ENCODE data around the gene MRPS7. TPM values are rescaled to one million over a fixed set of nuclear protein-coding genes. Genes with fewer than 3 reads are reported as not detected.

MRPS7 gene
- total RNA-seq, 2 donors from 2014 or later: 40.8 to 45.3 TPM

- peak; percentile 46 for DNase-seq (ENCODE audit: low spot score)
- Histone ChIP-seq H3K27me3 (replicated peaks; ENCODE audit: insufficient read depth) (no peaks in the 10 kb centered on the region), H3K36me3 (peaks cover 8 to 19% of the 10 kb centered on the region in 2 donors), H3K4me3 (no peak overlapping the region), H3K27ac (peak overlapping the region; percentile 75 to 80), H3K4me1 (replicated peaks) (no peaks in the 10 kb centered on the region), H3K9me3 (no peaks in the 10 kb centered on the region)
- intact Hi-C loops (cut with DNase I): no loop called here
- WGBS: 22% methylated on average over 2 of the region's 2 CpGs
- TF ChIP-seq POLR2A (IDR thresholded peaks at IDR 0.05): no peak
- no peak for TF ChIP-seq CTCF (IDR thresholded peaks at IDR 0.05)
- TF ChIP-seq POLR2AphosphoS5 (IDR thresholded peaks at IDR 0.05): peak; percentile 52
These were observed 33.4 kb upstream of the MRPS7 start for GRCh38 chr17:75228305-75228704.

DNA sequence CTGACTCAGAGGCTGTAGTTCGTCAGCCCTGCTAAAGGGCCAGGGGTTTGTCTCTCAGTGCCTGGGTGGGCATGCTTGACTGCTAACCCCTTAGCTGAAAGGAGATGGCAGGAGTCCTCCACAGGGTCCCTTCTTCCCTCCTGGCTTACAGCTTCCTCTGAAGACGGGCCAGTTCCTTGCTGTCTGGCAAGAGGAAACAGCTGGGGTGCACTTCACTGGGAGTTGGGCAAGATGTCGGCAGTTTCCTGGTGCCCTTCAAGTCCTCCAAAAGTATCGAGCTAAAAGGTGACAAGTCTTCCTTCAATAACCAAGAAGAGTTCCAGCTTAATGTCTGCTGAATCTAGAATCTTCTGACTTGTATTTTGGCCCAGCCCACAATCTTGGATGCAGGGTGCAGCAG, 32.8 kb upstream of the MRPS7 start:
- Histone ChIP-seq H3K27ac (peak overlapping the region; percentile 75 to 80), H3K4me1 (replicated peaks) (no peaks in the 10 kb centered on the region), H3K4me3 (no peak overlapping the region), H3K9me3 (no peaks in the 10 kb centered on the region), H3K27me3 (replicated peaks; ENCODE audit: insufficient read depth) (no peaks in the 10 kb centered on the region), H3K36me3 (peaks cover 8 to 19% of the 10 kb centered on the region in 2 donors)
- no peak for DNase-seq (ENCODE audit: low spot score)
- TF ChIP-seq POLR2A (IDR thresholded peaks at IDR 0.05): no peak
- TF ChIP-seq CTCF (IDR thresholded peaks at IDR 0.05): no peak
- no peak for TF ChIP-seq POLR2AphosphoS5 (IDR thresholded peaks at IDR 0.05)
- 52% methylated on average over 4 of the region's 4 CpGs for WGBS
- intact Hi-C loops (cut with DNase I): no loop called here

DNA sequence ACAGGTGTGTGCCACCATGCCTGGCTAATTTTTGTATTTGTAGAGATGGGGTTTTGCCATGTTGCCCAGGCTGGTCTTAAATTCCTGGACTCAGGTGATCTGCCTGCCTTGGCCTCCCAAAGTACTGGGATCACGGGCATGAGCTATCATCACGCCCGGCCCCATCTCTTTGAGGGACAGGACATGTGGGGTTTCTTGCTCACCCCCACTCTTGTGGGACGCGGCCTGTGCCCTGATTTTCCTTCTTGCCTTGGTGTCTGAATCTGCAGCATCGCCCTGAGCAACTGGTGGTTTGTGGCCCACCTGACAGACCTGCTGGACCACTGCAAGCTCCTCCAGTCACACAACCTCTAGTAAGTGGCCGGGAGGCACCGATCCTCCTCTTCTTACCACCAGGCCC, 30.6 kb upstream of the MRPS7 start:
- Histone ChIP-seq H3K27me3 (replicated peaks; ENCODE audit: insufficient read depth) (no peaks in the 10 kb centered on the region), H3K36me3 (peaks cover 19% of the 10 kb centered on the region in 2 donors), H3K4me3 (no peak overlapping the region), H3K9me3 (no peaks in the 10 kb centered on the region), H3K4me1 (replicated peaks) (no peaks in the 10 kb centered on the region), H3K27ac (no peak overlapping the region)
- DNase-seq (ENCODE audit: low spot score): no peak
- TF ChIP-seq POLR2AphosphoS5 (IDR thresholded peaks at IDR 0.05) (no peak), CTCF (IDR thresholded peaks at IDR 0.05) (no peak), POLR2A (IDR thresholded peaks at IDR 0.05) (no peak)
- intact Hi-C loops (cut with DNase I): no loop called here
- 96% methylated on average over 8 of the region's 8 CpGs for WGBS

DNA sequence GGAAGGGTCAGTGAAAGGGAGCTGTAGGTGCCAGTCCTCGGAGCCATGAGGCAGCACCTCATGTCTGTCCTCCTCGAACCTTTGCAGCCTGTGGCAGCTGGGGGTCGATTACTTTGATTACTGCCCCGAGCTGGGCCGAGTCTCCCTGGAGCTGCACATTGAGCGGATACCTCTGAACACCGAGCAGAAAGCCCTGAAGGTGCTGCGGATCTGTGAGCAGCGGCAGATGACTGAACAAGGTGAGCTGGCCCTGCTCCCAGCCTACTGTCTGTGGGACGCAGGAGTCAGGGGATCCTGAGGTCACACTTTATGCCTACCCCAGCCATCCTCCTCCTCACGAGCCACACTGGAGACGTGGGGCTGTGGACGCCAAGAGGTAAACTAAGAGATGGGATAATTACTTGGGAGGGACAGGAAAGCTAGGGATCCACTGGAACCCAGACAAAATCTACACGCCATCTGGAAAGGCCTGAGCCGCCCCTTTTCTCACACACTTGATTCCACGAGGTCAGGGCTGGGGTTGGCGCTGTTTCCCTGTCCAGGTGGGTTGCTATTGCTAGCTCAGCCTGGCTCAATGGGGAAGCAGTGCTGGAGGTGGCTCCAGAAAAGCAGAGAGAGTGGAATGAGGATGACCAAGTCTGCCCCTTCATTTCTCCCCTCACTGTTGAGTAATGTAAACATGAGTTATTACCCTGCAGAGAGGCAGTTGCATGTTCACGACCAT, 29.8 kb upstream of the MRPS7 start:
- DNase-seq (ENCODE audit: low spot score): no peak
- H3K27ac ChIP-seq: no peak overlapping the region
- no peaks in the 10 kb centered on the region for H3K4me1 ChIP-seq (replicated peaks)
- no peaks in the 10 kb centered on the region for H3K27me3 ChIP-seq (replicated peaks; ENCODE audit: insufficient read depth)
- intact Hi-C loops (cut with DNase I): no loop called here
- H3K4me3 ChIP-seq: no peak overlapping the region
- no peak for TF ChIP-seq POLR2A (IDR thresholded peaks at IDR 0.05)
- H3K36me3 ChIP-seq: peaks cover 14 to 19% of the 10 kb centered on the region in 2 donors
- no peaks in the 10 kb centered on the region for H3K9me3 ChIP-seq
- 92% methylated on average over 18 of the region's 18 CpGs for WGBS

DNA sequence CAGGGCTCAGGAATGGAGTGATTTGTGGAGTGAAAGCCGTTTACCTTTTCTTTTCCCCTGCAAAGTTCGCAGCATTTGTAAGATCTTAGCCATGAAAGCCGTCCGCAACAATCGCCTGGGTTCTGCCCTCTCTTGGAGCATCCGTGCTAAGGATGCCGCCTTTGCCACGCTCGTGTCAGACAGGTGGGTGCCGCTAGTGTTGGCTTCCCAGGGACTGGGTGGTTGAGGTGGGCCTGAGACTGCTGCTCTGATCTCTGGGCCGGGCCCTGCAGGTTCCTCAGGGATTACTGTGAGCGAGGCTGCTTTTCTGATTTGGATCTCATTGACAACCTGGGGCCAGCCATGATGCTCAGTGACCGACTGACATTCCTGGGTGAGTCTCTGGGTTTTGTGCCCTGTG, 28.9 kb upstream of the MRPS7 start:
- Histone ChIP-seq H3K4me1 (replicated peaks) (no peaks in the 10 kb centered on the region), H3K36me3 (peaks cover 14 to 24% of the 10 kb centered on the region in 2 donors), H3K4me3 (no peak overlapping the region), H3K27ac (no peak overlapping the region), H3K27me3 (replicated peaks; ENCODE audit: insufficient read depth) (no peaks in the 10 kb centered on the region), H3K9me3 (no peaks in the 10 kb centered on the region)
- 96% methylated on average over 13 of the region's 13 CpGs for WGBS
- intact Hi-C loops (cut with DNase I): no loop called here
- TF ChIP-seq POLR2A (IDR thresholded peaks at IDR 0.05) (no peak), POLR2AphosphoS5 (IDR thresholded peaks at IDR 0.05) (no peak), CTCF (IDR thresholded peaks at IDR 0.05) (no peak)
- DNase-seq (ENCODE audit: low spot score): no peak

Data from prostate gland (tissue), 2 donors.